Muscle of leg (tissue), 11 donors: ENCODE measurements around the gene RGP1. TPM values are rescaled to one million over a fixed set of nuclear protein-coding genes. Genes with fewer than 3 reads are reported as not detected.

Experiments used
- DNase-seq: peaks from one replicate; pipeline ENCODE4 v3.0.0; 2013
- H3K27ac ChIP-seq: one replicate; pipeline ENCODE4 v1.5.1; 2013; ENCODE audit warnings: mild to moderate bottlenecking, low read length, control low read depth
- H3K27me3 ChIP-seq: one replicate; pipeline ENCODE4 v1.6.1; 2013; ENCODE audit warnings: low read length; ENCODE audit not compliant: control insufficient read depth, insufficient read depth
- H3K36me3 ChIP-seq: one replicate; pipeline ENCODE4 v1.6.1; 2013; ENCODE audit warnings: low read length; ENCODE audit not compliant: control insufficient read depth, insufficient read depth
- H3K4me1 ChIP-seq: one replicate; pipeline ENCODE4 v1.6.1; 2013; ENCODE audit warnings: low read length; ENCODE audit not compliant: control insufficient read depth, insufficient read depth
- H3K4me3 ChIP-seq: one replicate; pipeline ENCODE4 v1.5.1; 2013; ENCODE audit warnings: low read length, control low read depth
- H3K9me3 ChIP-seq: replicated peaks from 2 replicates; pipeline ENCODE4 v1.6.1; 2013; ENCODE audit warnings: low read depth, low read length; ENCODE audit not compliant: control insufficient read depth
- WGBS: methylation state at CpG from one replicate; pipeline ENCODE4 v1.1.5; 2013; ENCODE audit warnings: missing lambda C conversion rate; ENCODE audit not compliant: insufficient coverage; 5-methylcytosine and 5-hydroxymethylcytosine counted together
- polyA plus RNA-seq, 8 donors: library from polyadenylated mRNA; unstranded; fragments of 120-200 nt; gene quantifications; one replicate each; pipeline versions ENCODE4 v1.2.1 to v1.2.3, GENCODE V29; 2013; ENCODE audit warnings: inconsistent platforms in 1 of 8, low replicate concordance in 1 of 8; ENCODE audit not compliant: insufficient read length in 8 of 8, insufficient read depth in 1 of 8
- total RNA-seq: library from RNA; stranded (reverse); fragments of 120-200 nt; gene quantifications from one replicate; pipeline ENCODE4 v1.2.4, GENCODE V29; 2013

RGP1 gene
- total and polyA plus RNA-seq, 9 donors = 11.4 to 23.6 (median 19.6) TPM

DNA sequence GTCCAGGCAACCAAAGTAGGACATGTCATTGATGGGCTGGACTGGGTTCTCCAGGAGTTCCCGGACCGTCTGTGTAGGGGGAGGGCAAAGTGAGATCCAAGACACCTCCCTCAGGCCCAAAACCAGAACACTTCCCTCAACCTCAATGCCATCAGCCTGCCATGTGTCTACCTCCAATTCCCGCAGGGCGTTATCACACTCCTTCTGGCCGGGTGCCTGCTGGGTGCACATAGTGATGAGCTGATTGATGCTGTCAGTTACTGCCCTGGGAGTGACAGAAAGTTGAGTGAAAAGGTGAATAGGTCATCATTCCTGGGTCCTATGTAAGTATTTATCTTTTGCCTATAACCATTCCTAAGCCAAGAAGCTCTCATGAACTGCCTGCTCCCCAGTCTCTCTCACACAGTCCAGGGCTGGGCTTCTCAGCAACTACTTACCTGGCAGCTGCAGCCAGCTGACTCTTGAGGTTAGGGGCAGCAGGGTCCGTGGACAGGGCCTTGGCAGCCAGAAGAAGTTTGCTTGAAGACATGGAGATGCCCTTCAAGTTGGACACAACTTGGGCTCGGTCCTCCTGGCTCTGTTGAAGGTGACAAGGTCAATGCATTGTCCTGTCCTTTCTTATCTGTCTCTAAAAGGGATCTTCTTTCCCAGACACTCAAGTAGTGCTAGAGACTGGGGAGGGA is 38.1 kb upstream of the RGP1 start:
- no peak overlapping the region for H3K4me3 ChIP-seq
- H3K27ac ChIP-seq = no peak overlapping the region
- peaks cover 85% of the 10 kb centered on the region for H3K36me3 ChIP-seq
- H3K9me3 ChIP-seq = no peaks in the 10 kb centered on the region
- WGBS = no CpG with 5 or more reads among the region's 7 CpGs
- H3K27me3 ChIP-seq = no peaks in the 10 kb centered on the region
- DNase-seq = no peak
- H3K4me1 ChIP-seq = no peaks in the 10 kb centered on the region

DNA sequence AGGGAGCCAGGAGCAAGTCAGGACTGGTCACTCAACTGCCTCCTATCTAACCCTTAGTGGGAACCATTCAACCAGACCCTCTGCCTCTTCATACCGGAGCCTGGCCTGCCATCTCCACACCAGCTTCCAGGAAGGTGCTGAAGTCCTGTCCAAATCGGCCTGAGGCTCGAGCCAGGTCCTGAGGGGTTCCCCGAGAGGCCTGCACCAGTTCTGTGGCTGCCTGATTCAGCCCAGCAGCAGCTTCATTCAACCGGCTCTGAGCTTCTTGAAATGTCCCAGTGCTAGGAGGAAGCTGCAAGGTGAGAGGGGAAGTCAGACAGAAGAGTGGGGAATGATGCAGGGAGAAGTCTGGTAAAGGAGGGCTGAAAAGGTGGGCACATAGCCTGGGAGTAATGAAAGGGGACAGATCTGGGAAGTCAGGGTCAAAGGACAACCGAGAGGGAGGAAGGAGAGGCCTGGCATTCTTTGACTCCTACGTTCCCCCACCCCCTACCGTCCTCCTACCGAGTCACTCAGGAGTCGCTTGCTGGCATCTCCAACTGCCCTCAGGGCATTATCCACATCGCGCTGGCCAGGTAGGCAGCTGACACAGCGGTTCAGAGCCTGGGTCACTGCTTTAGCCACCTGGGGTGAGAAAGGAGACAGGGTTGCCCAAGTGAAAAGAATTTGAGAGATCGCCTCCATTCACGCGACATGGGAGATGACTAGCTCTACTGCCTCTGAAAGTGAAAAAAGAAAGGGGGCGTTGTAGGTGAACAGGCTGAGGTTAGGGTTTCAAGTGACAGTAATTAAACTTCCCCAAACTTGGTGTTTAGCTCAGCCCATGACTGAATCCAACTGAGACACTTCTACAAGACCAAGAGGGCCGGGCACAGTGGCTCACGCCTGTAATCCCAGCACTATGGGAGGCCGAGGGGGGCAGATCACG is 37.3 kb upstream of the RGP1 start:
- no peak overlapping the region for H3K4me3 ChIP-seq

DNA sequence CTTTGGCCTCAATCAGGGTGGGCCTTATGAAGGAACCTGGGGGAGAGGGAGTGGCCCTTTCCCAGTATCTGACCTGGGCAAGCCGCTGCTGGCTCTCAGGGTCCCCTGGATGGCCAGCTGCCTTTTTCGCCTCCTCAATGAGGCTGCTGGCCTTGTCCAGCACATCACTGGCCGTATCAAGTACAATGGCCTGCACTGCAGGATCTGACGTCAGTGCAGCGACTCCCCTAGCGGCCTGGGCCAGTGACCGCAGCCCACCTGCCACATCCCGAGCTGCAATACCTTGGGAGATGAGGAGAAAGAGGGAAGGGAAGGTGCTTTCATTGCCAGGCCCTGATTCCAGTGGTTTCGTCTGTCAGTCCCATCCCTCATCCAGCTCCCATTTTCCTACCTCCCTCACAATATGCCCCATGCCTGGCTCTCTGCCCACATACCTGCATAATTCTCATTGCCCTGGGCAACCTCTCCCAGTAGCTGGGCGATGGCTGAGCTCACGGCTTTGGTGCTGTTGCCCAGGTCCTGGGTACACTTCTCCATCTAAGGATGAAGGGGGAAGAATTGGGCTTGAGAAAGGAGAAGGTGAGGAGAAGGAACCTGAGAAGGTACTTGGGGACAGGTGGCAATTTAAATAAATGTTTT is 36.2 kb upstream of the RGP1 start:
- no peaks in the 10 kb centered on the region for H3K9me3 ChIP-seq
- no peak overlapping the region for H3K27ac ChIP-seq
- peaks cover 83% of the 10 kb centered on the region for H3K36me3 ChIP-seq
- WGBS = 82% methylated on average over 2 of the region's 11 CpGs
- no peak overlapping the region for H3K4me3 ChIP-seq
- no peak for DNase-seq
- H3K27me3 ChIP-seq = no peaks in the 10 kb centered on the region
- no peaks in the 10 kb centered on the region for H3K4me1 ChIP-seq

More for the DNA sequence above, 37.3 kb upstream of the RGP1 start:
- DNase-seq = no peak
- no peak overlapping the region for H3K27ac ChIP-seq
- H3K27me3 ChIP-seq = no peaks in the 10 kb centered on the region
- peaks cover 83% of the 10 kb centered on the region for H3K36me3 ChIP-seq
- H3K9me3 ChIP-seq = no peaks in the 10 kb centered on the region
- WGBS = 91% methylated on average over 15 of the region's 21 CpGs
- H3K4me1 ChIP-seq = no peaks in the 10 kb centered on the region

DNA sequence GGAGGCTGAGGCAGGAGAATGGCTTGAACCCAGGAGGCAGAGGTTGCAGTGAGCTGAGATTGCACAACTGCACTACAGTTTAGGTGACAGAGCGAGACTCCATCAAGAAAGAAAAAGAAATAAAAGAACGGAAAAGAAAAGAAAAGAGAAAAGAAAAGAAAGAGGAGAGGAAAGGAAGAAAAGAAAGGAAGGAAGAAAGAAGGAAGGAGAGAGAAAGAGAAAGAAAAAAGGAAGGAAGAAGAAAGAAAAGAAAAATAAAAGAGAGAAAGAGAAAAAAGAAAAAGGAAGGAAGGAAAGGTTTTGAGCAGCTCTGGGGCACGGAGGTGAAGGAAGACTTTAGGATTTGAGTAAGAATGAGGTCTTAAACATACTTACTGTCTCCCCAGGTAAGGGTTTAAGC is 35.5 kb upstream of the RGP1 start:
- Histone ChIP-seq H3K36me3 (peaks cover 85% of the 10 kb centered on the region), H3K4me1 (no peaks in the 10 kb centered on the region), H3K4me3 (no peak overlapping the region), H3K27ac (no peak overlapping the region), H3K9me3 (no peaks in the 10 kb centered on the region), H3K27me3 (no peaks in the 10 kb centered on the region)
- WGBS = 100% methylated on average over 1 of the region's 3 CpGs
- no peak for DNase-seq

- DNase-seq = no peak
- Histone ChIP-seq H3K27ac (no peak overlapping the region), H3K4me1 (no peaks in the 10 kb centered on the region), H3K27me3 (no peaks in the 10 kb centered on the region), H3K9me3 (no peaks in the 10 kb centered on the region), H3K36me3 (peaks cover 85% of the 10 kb centered on the region), H3K4me3 (no peak overlapping the region)
- 90% methylated on average over 3 of the region's 6 CpGs for WGBS
These were observed 35.0 kb upstream of the RGP1 start for GRCh38 chr9:35714123-35714522.

DNA sequence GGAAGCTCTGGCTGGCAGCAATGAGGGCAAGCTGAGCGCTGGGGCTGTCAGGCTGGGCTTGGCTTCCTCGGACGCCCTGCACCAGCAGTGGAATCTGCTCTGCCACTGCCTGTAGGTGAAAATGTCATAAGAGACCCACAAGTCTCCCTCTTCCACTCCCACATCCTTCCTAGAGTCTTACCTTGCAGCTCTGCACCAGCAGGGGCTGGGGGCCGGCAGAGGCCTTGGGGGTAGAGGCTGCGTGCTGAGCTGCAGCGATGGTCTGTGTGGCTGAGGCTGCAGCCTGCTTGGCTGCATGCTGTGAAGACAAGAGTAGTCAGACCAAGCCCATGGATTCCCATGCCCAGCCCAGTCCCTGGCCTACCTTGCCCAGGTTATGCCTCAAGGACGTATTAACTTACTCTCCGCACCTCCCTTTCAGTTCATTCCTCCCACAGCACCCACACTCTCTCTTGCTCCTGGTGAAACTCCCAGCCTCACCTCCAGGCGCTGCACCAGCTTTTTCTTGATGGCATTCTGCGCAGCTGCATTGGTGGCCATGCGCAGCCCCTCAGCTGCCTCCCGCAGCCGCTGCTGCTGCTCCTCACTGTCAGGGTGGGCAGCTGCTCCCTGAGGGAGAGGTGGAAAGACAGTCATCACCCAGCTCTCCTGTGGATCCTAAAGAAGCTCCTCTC is 34.4 kb upstream of the RGP1 start:
- DNase-seq = no peak
- no peaks in the 10 kb centered on the region for H3K27me3 ChIP-seq
- no peak overlapping the region for H3K27ac ChIP-seq
- no peak overlapping the region for H3K4me3 ChIP-seq
- no peaks in the 10 kb centered on the region for H3K4me1 ChIP-seq
- 93% methylated on average over 6 of the region's 13 CpGs for WGBS
- no peaks in the 10 kb centered on the region for H3K9me3 ChIP-seq
- H3K36me3 ChIP-seq = peaks cover 88% of the 10 kb centered on the region

- 92% methylated on average over 4 of the region's 4 CpGs for WGBS
- H3K9me3 ChIP-seq = no peaks in the 10 kb centered on the region
- no peak overlapping the region for H3K27ac ChIP-seq
- no peak overlapping the region for H3K4me3 ChIP-seq
- H3K4me1 ChIP-seq = no peaks in the 10 kb centered on the region
- no peaks in the 10 kb centered on the region for H3K27me3 ChIP-seq
- peaks cover 90% of the 10 kb centered on the region for H3K36me3 ChIP-seq
- no peak for DNase-seq
These were observed 32.9 kb upstream of the RGP1 start for GRCh38 chr9:35716230-35716629.

GRCh38 chr9:35717132-35717870 is 31.8 kb upstream of the RGP1 start:
- Histone ChIP-seq H3K4me1 (no peaks in the 10 kb centered on the region), H3K27me3 (no peaks in the 10 kb centered on the region), H3K27ac (no peak overlapping the region), H3K9me3 (no peaks in the 10 kb centered on the region), H3K4me3 (no peak overlapping the region), H3K36me3 (peaks cover 91% of the 10 kb centered on the region)
- WGBS = 96% methylated on average over 14 of the region's 14 CpGs
- DNase-seq = no peak

GRCh38 chr9:35718721-35719511 is 30.2 kb upstream of the RGP1 start:
- peaks cover 92% of the 10 kb centered on the region for H3K36me3 ChIP-seq
- DNase-seq = no peak
- H3K27ac ChIP-seq = no peak overlapping the region
- 92% methylated on average over 12 of the region's 15 CpGs for WGBS
- no peaks in the 10 kb centered on the region for H3K9me3 ChIP-seq
- H3K4me3 ChIP-seq = no peak overlapping the region
- no peaks in the 10 kb centered on the region for H3K4me1 ChIP-seq
- H3K27me3 ChIP-seq = no peaks in the 10 kb centered on the region
